H54 (cell line): ENCODE measurements around the gene GPR155.
"Not testable (repeated sequence)": the region's sequence is repeated elsewhere in the genome, so short reads cannot be mapped to it uniquely, and the experiment has no call there.

ENCODE experiments used
- DNase-seq: peaks from one replicate; pipeline ENCODE4 v3.0.0; 2011; ENCODE audit warnings: low spot score, mixed read lengths; ENCODE audit not compliant: insufficient read length
- FAIRE-seq: peaks from 3 replicates; lab custom pipeline; 2011; peaks lifted over from hg19 to GRCh38; lab: Jason Lieb, UNC
- POLR2A ChIP-seq: IDR thresholded peaks from 2 replicates; pipeline ENCODE4 v1.6.1; 2011; ENCODE audit warnings: low read depth, mild to moderate bottlenecking, low read length

The GPR155 gene

DNA sequence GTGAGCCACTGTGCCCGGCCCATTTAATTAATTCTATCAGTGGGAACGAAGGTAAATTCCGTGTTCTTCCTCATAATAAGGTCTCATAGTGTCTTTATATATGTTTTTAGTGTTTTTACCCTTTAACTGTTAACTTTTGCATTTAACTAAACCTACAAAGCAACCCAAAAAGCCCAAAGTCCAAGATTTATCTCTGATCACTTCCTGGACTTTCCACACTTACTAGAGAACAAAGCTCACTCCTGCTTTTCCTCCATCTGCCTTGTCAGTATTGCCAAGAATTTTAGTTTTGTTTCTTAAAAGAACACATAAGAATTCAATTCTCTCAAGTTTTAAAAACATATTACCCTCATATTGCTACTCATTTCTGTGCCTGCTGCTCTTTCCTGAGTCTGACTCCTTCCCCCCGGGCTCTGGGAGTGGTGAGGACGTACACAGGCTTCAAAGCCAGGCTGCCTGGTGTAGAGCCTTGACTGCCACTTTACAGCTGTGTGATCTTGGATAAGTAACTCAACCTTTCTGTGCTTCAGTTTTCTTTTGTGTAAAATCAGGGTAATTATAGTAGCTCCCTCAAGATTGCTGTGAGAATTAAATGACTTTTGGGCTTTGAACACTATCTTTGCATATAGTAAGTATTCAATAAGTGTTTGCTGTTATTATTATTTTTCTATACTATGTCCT lies 24.9 kb upstream of the GPR155 start:
- TF ChIP-seq POLR2A = no peak
- FAIRE-seq (no peak), DNase-seq (no peak)

DNA sequence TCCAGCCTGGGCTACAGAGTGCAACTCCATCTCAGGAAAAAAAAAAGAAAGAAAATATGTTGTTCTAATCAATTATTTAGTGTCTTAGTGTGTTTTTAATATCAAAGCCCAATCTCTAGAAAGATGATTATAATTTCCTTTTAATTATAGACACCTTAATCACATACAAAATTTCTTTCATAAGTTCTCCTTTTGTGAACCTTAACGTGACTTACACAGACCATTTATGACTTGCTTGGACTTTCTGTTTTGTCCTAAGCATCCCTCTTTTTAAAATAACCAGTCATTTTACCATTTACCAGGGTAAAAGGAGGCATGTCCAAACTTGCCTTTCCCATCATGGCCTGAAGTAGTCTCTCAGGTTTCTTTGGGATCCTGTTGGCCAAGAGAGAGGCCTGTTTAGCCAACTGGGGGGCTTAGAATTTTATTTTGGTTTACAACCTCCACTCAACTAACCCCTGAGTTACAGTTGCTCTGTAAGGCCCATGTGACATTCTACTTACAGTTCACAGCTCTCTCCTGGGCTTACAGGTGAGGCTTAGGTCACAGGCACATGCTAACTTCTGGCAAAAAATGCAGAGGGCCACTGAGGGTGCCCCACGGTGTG lies 23.9 kb upstream of the GPR155 start:
- DNase-seq (no peak), FAIRE-seq (no peak)
- TF ChIP-seq POLR2A = no peak

DNA sequence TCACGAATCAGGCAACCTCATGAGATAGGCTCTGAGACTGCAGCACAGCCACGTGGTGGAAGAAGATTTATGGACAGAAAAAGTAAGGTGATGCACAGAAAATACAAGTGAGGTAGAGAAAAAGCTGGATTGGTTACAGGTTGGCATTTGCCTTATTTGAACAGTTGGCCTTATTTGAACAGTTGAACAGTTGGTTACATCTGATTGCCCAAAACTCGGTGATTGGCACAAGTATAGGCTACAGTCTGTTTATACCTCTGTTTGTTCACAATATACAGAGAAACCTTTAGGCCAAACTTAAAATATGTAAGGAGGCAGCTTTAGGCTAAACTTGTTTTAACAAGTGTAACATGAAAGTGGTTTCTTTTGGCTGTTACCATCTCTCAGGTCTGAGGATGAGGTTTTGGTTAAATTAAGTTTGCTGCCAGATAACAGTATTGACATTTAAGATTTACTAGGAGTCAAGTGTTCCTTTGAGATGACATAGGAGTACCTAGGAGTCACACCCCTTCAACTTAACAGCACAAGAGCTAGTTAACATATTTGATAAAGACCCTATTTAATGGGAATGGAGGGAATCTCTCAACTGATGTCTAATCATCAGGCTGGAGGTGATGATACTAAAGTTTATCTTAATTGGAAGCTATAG lies 16.5 kb upstream of the GPR155 start:
- no peak for TF ChIP-seq POLR2A
- DNase-seq (no peak), FAIRE-seq (no peak)

DNA sequence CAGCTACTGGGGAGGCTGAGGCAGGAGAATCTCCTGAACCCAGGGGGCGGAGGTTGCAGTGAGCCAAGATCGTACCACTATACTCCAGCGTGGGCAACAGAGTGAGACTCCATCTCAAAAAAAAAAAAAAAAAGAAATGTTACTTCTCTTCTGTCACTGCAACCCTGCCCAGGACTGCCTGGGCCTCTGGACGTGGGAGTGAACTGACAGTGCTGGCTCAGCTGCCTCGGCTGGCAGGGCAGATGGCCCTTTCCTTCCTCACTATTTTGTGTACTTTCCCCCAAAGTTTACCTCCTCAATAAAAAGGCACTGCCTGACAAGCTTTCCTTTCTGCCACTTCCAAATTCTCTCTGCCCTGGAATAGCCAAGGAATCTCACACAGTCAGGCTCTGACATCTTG lies 12.5 kb upstream of the GPR155 start:
- TF ChIP-seq POLR2A = no peak

DNA sequence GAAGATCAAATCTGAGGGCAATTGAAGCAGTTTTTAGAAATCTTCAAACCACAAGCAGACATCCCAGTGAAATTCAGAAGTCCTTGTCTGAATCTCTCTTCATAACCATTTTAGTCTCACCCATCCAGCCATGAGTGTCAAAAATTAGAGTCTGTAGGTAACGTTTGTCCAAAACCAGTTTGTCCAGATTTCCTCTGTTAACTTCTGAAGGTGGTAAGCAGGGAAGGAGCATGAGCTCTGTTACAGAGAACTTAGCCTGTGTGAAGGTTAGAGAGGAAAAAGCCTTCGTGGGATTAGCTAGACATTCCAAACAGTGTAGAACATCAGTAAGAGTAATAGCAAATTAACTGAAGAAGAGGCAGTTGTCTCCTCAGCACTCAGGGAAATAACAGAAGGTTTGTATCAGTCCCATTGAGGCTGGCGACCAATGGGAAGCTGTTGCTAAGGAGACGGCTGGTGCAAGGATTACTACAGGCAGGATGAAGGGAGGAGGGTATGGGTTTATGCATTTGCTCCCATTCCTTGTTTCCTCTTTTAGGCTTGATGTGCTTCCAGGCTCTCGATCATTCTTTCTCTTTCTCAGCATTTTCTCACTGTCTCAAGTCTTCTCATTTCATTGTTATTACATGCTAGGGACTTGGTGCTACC lies 8.7 kb upstream of the GPR155 start:
- DNase-seq (no peak), FAIRE-seq (no peak)
- no peak for TF ChIP-seq POLR2A

More for the DNA sequence above, 12.5 kb upstream of the GPR155 start:
- FAIRE-seq = no peak
- DNase-seq = no peak

DNA sequence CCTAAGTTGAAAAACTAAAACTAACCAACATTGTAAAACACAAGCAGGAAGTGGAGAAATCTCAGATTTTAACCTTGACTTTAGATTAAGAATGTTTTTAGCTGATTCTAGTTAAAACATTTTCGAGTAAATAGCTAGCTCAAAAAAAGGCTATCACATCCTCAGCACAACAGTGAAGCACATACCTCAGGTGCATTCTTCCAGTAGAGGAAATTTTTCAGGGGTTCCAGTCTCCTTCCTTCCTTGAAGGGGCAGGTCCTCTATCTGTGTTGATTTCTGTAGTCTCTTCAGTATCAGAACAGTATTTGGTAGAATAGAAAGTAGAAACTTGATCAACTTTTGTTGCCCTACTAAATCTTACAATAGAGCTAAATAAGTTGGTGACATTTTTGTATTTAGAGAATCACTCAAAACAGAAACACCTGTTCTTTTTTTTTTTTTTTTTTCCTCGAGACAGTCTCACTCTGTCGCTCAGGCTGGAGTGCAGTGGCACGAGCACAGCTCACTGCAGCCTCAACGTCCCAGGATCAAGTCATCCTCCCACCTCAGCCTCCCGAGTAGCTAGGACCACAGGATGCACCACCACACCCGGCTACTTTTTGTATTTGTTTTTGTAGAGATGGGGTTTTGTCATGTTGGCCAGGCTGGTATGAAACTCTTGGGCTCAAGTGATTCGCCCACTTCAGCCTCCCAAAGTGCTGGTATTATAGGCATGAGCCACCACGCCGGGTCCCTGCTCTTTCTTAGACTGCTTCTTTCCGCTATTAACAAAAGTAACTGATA lies 6.9 kb upstream of the GPR155 start:
- DNase-seq = no peak
- no peak for TF ChIP-seq POLR2A
- no peak for FAIRE-seq

DNA sequence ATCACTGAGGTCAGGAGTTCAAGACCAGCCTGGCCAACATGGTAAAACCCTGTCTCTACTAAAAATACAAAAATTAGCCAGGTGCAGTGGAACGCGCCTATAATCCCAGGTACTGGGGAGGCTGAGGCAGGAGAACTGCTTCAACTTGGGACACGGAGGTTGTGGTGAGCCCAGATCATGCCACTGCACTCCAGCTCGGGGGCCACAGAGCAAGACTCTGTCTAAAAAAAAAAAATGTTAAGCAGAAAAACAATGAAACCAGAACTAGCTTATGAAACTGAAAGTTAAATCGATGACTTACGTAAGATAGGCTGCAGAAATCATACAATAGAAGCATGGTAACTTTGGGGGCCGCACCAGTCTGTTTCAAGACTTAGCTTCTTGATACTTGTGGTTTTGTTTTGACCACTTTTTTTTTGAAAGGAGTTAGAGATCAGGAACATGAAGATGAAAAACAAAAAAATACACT lies 6.2 kb upstream of the GPR155 start:
- no peak for TF ChIP-seq POLR2A
- DNase-seq (no peak), FAIRE-seq (no peak)

DNA sequence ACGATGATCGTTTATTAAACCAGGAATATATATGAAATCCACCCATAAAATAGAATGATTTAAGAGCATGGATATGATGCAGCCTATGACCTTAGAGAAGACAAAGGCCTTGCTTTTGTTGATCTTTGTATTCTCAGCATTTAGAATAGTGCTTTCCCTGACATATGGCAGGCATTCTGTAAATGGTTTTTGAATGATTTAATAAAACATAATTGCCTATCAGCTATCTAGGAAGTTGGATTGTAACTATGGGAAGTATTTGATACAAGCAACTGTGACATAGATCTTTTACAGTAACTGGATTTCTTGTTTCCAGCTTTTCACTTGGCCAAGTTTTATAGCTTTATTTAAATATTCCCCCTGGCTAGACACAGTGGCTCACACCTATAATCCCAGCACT lies 5.1 kb upstream of the GPR155 start:
- DNase-seq = no peak
- no peak for FAIRE-seq
- no peak for TF ChIP-seq POLR2A

DNA sequence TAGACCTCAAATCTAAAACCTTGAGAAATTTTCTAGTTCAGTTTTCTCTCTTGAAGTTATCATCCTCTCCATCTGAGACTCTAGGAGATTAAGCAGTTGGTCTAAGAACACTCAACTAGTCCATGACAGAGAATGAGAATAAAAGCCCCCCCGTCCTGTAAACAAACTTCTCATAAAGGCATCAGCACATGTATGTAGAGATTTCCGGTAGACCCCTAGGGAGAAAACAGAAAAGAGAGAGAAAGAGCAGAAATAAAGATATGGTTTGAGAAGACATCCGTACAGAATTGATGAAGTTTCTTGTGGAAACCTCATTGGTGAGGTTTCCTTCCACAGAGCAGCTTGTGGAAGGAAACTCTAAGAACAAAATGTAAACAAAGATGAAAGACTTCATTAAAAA lies 3.2 kb upstream of the GPR155 start:
- no peak for TF ChIP-seq POLR2A
- FAIRE-seq = no peak
- no peak for DNase-seq

DNA sequence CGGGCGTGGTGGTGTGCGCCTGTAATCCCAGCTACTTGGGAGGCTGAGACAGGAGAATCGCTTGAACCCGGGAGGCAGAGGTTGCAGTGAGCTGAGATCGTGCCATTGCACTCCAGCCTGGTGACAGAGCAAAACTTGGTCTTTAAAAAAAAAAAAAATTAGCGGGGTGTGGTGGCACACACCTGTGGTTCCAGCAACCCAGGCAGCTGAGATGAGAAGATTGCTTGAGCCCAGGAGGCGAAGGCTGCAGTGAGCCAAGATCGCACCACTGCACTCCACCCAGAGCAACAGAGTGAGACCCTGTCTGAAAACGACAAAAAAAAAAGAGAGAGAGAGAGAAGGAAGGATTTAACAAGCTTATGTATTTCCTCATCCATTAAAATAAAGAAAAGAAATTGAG lies 2.7 kb upstream of the GPR155 start:
- not testable (repeated sequence) for FAIRE-seq, DNase-seq

DNA sequence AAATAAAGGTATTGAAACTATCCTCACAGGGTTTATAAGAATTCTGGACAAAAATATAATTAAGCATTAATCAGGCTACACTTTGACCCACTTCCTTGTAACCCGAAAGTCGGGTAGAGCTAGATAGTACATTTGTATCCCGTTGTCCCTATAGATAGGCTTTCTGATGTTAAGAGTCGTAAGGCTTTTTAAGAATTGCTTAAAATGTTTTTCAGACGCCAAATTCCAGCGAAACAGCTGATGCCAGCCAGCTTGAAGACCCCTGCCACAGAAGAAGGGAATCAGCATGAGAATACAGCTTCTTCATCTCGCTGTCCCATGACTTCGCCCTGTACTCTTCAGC lies 962 bp upstream of the GPR155 start:
- TF ChIP-seq POLR2A = no peak
- FAIRE-seq = no peak
- no peak for DNase-seq

DNA sequence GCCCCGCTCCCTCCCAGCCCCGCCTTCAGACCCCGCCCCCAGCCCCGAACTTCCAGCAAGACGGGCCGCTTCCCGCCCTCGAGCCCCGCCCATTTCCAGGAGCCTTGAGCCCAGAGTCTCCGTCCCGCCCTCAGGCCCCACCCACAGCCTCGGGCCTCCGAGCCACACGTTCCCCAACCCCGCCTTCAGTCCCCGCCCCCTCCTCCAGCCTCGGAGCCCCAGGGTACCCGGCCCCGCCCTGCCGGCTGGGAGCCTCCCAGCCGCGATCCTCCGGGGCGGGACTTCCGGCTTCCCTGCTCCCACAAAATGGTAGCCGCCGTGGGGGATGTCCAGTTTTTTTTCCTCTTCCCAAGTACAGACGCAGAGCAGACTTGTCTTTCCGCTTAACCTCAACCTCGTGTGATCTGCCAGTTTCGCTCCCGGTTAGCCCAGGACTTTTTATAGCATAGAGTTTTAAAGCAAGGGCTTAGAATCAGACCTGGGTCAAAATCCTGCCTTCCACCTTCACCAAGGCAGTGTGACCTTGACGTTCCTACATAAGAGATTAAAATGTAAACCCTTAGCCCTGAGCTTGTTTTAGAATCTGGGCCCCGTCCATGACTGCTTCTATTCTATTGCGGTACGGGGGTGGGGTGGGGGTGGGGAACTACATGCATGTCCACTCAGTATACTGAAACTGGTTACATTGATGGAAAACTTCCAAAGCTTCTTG lies 435 bp upstream of the GPR155 start:
- peak; percentile 58 for FAIRE-seq
- peak; percentile 96 for DNase-seq

More for the DNA sequence above, 435 bp upstream of the GPR155 start:
- peak; percentile 63 for TF ChIP-seq POLR2A
